ENCODE results near the gene SLC4A9.
A peak's percentile ranks its signal among the peaks of the same experiment; 100 is the strongest.

The SLC4A9 gene

GRCh38 chr5:140403613-140404012 is 43.6 kb downstream of the SLC4A9 start:
- H3K4me3 ChIP-seq (ENCODE audit: low read depth, low read length): peak overlapping the region; percentile 73; the same call in 1 of the 2 replicates
- TF ChIP-seq CTCF (IDR thresholded peaks at IDR 0.05; ENCODE audit: low read depth, low read length, missing control alignments): no peak
- no peak for DNase-seq (ENCODE audit: low read depth)

- no peak for DNase-seq (ENCODE audit: low read depth)
- no peak for TF ChIP-seq CTCF (IDR thresholded peaks at IDR 0.05; ENCODE audit: low read depth, low read length, missing control alignments)
- no peak overlapping the region for H3K4me3 ChIP-seq (ENCODE audit: low read depth, low read length)
Observed at GRCh38 chr5:140408750-140409241, 48.8 kb downstream of the SLC4A9 start.

- TF ChIP-seq CTCF (IDR thresholded peaks at IDR 0.05; ENCODE audit: low read depth, low read length, missing control alignments): no peak
- H3K4me3 ChIP-seq (ENCODE audit: low read depth, low read length): no peak overlapping the region
- no peak for DNase-seq (ENCODE audit: low read depth)
Observed at GRCh38 chr5:140413230-140413629, 53.2 kb downstream of the SLC4A9 start.

GRCh38 chr5:140417235-140417634 is 57.2 kb downstream of the SLC4A9 start:
- no peak for DNase-seq (ENCODE audit: low read depth)
- no peak for TF ChIP-seq CTCF (IDR thresholded peaks at IDR 0.05; ENCODE audit: low read depth, low read length, missing control alignments)
- no peak overlapping the region for H3K4me3 ChIP-seq (ENCODE audit: low read depth, low read length)

- H3K4me3 ChIP-seq (ENCODE audit: low read depth, low read length): no peak overlapping the region
- no peak for TF ChIP-seq CTCF (IDR thresholded peaks at IDR 0.05; ENCODE audit: low read depth, low read length, missing control alignments)
- DNase-seq (ENCODE audit: low read depth): no peak
Observed at GRCh38 chr5:140418862-140419520, 59.0 kb downstream of the SLC4A9 start.

GRCh38 chr5:140420226-140420570 is 60.2 kb downstream of the SLC4A9 start:
- no peak overlapping the region for H3K4me3 ChIP-seq (ENCODE audit: low read depth, low read length)
- TF ChIP-seq CTCF (IDR thresholded peaks at IDR 0.05; ENCODE audit: low read depth, low read length, missing control alignments): no peak
- no peak for DNase-seq (ENCODE audit: low read depth)

Measured in GM12864 (cell line).